Activated naive CD4-positive, alpha-beta T cell treated with anti-CD3 and anti-CD28 coated beads, Interleukin-2, amount 50 U/mL, for 24 hours (primary cell): Measurements from ENCODE around the gene SLX4IP.
"Not testable (repeated sequence)": the region's sequence is repeated elsewhere in the genome, so short reads cannot be mapped to it uniquely, and the experiment has no call there.

ENCODE experiments used
- H3K27ac Mint-ChIP-seq: one replicate; pipeline ENCODE4 v1.8.0; 2021; ENCODE audit warnings: mild to moderate bottlenecking, mixed read lengths
- H3K27me3 Mint-ChIP-seq: one replicate; pipeline ENCODE4 v1.8.0; 2021; ENCODE audit warnings: mixed read lengths
- H3K36me3 Mint-ChIP-seq: one replicate; pipeline ENCODE4 v1.8.0; 2021; ENCODE audit warnings: mixed read lengths
- H3K4me1 Mint-ChIP-seq: one replicate; pipeline ENCODE4 v1.8.0; 2021; ENCODE audit warnings: mixed read lengths
- H3K4me3 Mint-ChIP-seq: one replicate; pipeline ENCODE4 v1.8.0; 2021; ENCODE audit warnings: mild to moderate bottlenecking, mixed read lengths
- H3K9me3 Mint-ChIP-seq: one replicate; pipeline ENCODE4 v1.8.0; 2021; ENCODE audit warnings: mixed read lengths

The SLX4IP gene

DNA sequence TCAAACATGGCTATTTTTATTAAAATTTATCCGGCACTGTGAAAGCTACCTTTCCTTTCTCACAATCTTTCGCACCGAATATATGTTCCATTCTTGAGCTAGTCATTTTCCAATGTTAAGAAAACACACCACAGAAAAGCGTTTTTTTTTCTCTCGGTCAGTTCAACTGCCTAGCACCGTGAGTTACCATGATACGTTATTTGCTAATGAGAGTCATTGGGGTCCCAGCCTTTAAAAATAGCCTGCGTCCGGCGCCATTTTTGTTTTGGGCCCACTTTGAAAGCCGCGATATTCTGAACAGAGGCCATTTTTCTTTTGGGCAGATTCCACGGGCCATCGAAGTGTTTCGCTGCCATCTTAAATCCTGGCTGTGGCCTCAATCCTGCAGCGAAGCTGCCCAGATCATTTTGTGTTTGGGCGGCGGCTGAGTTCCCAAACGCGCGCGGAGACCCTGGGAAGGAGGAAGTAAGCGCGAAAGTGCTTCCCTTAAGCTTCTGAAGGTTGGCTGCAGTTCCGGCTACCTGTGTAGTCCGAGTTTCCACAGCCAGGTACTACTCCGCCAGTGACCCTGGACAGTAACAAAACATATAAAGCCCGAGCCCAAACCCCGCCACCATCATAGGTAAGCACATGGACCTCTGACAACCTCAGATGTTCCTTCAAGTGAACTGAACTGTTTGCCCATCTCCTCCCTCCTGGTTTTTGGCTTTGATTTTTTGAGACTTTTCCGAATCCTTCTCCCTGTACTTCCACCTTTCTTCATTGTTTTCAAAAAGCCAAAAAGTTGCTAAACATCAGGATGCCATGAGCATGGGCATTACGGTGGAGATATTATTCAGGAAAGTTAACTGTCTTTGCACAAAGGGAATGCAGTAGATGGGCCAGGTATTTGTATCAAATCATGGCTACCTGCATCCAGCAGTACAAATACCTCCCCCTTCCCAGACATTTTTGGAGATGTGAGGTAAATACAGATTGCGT is at the start of gene SLX4IP:
TSS of gene SLX4IP (plus strand) at position 474 of the 981 bp plus-strand sequence. CDS start 22,900 bp downstream, outside the sequence.
- Mint-ChIP-seq H3K4me3 (peak within 1 kb of the TSS; percentile 94), H3K36me3 (peaks cover 2% of the 10 kb centered on the region), H3K4me1 (peaks cover 42% of the 10 kb centered on the region), H3K27me3 (no peaks in the 10 kb centered on the region), H3K27ac (peak within 1 kb of the TSS; percentile 90), H3K9me3 (no peaks in the 10 kb centered on the region)

DNA sequence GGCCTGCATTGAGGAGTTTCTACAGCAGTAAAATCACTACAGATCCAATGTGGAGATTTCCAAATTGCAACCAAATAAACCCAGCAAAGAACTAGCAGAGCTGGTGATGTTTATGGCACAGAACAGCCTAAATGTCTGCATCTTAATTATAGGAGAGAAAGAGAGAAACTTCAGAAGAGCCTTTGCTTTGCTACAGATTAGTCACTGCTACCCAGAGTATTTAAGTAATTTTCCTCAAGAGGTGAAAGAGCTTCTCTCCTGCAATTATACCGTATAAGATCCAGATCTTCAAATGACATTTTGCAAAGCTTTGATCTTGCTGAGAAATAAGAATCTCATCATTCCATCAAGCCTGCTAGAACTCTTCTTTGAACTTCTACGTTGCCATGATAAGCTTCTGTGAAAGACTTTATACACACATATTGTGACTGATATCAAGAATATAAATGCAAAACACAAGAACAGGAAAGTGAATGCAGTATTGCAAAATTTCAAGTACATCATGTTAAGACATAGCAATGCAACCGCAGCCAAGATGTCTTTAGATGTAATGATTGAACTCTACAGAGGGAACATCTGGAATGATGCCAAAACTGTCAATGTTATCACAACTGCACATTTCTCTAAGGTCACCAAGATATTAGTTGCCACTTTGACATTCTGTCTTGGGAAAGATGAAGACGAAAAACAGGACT is 49.1 kb upstream of the SLX4IP start:
- H3K36me3 Mint-ChIP-seq = no peaks in the 10 kb centered on the region
- no peaks in the 10 kb centered on the region for H3K9me3 Mint-ChIP-seq
- H3K27ac Mint-ChIP-seq = no peak overlapping the region
- no peaks in the 10 kb centered on the region for H3K4me1 Mint-ChIP-seq
- H3K27me3 Mint-ChIP-seq = peaks cover 7% of the 10 kb centered on the region
- H3K4me3 Mint-ChIP-seq = no peak overlapping the region

DNA sequence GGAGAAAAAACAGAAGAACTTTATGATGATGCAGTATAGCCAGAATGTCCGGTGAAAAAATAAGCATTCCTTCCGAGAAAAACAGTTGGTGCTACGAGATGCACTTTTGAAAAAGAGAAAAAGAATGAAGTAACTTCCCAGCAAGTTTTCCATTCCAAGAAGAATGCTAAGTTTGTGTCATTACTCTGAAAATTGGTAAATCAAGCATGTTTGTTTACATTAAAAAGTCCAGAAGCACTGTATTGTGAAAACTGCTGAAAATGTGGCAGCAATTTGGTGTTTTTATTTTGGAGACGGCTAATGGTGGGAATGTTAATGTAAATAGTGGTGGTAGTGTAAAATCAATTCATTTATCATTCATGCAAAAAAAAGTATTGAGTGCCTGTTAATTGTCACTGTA is 47.4 kb upstream of the SLX4IP start:
- no peak overlapping the region for H3K27ac Mint-ChIP-seq
- H3K36me3 Mint-ChIP-seq = no peaks in the 10 kb centered on the region
- H3K4me3 Mint-ChIP-seq = no peak overlapping the region

DNA sequence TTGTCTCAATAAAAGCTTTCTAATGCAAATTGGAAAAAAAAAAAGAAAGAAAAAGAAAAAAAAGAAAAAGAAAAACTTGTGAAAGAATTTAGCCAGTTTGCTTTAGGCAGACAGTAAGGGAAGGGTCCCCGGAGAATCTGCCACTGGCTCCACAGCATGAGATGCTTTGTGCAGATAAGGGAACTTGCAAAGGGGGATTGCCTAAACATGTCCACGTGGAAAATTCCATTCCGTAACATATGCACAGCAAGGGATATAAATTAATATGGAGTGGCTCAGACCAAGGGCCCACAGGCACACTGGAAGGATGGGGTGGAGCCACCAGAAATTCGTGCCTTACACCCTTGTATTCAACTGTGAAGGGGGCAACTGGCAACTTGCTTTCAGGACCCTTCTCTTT is 46.5 kb upstream of the SLX4IP start:
- Mint-ChIP-seq H3K27ac (no peak overlapping the region), H3K9me3 (no peaks in the 10 kb centered on the region), H3K4me1 (no peaks in the 10 kb centered on the region), H3K36me3 (no peaks in the 10 kb centered on the region), H3K27me3 (peaks cover 5% of the 10 kb centered on the region), H3K4me3 (no peak overlapping the region)

More for the DNA sequence above, 47.4 kb upstream of the SLX4IP start:
- peaks cover 7% of the 10 kb centered on the region for H3K27me3 Mint-ChIP-seq
- no peaks in the 10 kb centered on the region for H3K9me3 Mint-ChIP-seq
- H3K4me1 Mint-ChIP-seq = no peaks in the 10 kb centered on the region

DNA sequence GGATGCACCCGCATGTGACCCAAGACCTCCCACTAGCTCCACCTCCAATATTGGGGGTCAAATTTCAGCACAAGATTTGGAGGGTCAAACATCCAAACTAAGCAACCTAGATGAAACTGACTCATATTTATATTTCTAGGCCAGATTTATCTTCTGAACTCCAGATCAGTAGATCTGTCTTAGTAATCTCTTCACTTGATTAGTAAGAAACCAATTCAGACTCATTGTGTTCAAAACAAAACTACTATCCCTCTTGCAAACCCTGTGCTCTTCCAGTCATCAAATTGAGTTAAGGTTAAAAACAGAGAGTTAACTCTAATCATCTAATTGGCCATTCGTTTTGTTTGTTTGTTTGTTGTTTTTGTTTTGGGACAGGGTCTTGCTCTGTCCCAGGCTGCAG is 44.4 kb upstream of the SLX4IP start:
- H3K27me3 Mint-ChIP-seq = peaks cover 5% of the 10 kb centered on the region
- H3K4me3 Mint-ChIP-seq = no peak overlapping the region
- no peaks in the 10 kb centered on the region for H3K4me1 Mint-ChIP-seq
- no peak overlapping the region for H3K27ac Mint-ChIP-seq
- no peaks in the 10 kb centered on the region for H3K9me3 Mint-ChIP-seq
- no peaks in the 10 kb centered on the region for H3K36me3 Mint-ChIP-seq

DNA sequence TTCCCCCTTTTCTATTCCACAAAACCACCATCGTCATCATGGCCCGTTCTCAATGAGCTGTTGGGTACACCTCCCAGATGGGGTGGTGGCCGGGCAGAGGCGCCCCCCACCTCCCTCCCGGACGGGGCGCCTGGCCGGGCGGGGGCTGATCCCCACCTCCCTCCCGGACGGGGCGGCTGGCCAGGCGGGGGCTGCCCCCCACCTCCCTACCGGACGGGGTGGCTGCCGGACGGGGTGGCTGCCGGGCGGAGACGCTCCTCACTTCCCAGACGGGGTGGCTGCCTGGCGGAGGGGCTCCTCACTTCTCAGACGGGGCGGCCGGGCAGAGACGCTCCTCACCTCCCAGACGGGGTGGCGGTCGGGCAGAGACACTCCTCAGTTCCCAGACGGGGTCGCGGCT is 40.4 kb upstream of the SLX4IP start:
- H3K4me3 Mint-ChIP-seq, H3K9me3 Mint-ChIP-seq, H3K4me1 Mint-ChIP-seq, H3K36me3 Mint-ChIP-seq, H3K27me3 Mint-ChIP-seq, H3K27ac Mint-ChIP-seq: not testable (repeated sequence)

DNA sequence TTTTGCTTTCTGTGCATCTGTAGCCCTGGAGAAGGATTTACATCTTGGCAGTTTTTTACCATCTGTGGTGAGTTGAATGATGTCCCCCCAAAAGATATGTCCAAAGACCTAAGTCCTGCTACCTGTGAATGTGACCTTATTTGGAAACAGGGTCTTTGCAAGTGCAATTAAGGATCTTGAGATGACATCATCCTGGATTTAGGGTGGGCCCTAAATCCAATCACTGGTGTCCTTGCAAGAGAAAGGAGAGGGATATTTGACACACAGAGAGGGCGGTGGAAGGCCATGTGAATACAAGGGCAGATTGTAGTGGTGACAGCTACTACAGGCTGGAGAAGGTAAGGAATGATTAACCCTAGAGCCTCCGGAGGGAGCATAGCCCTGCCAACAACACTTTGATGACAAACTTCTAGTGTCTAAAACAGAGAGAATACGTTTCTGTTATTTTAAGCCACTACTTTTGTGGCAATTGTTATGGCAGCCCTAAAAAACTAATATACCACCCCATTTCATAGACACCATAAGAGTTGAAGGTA is 36.2 kb upstream of the SLX4IP start:
- Mint-ChIP-seq H3K36me3 (no peaks in the 10 kb centered on the region), H3K9me3 (no peaks in the 10 kb centered on the region), H3K27ac (no peak overlapping the region), H3K4me1 (no peaks in the 10 kb centered on the region), H3K4me3 (no peak overlapping the region), H3K27me3 (no peaks in the 10 kb centered on the region)

DNA sequence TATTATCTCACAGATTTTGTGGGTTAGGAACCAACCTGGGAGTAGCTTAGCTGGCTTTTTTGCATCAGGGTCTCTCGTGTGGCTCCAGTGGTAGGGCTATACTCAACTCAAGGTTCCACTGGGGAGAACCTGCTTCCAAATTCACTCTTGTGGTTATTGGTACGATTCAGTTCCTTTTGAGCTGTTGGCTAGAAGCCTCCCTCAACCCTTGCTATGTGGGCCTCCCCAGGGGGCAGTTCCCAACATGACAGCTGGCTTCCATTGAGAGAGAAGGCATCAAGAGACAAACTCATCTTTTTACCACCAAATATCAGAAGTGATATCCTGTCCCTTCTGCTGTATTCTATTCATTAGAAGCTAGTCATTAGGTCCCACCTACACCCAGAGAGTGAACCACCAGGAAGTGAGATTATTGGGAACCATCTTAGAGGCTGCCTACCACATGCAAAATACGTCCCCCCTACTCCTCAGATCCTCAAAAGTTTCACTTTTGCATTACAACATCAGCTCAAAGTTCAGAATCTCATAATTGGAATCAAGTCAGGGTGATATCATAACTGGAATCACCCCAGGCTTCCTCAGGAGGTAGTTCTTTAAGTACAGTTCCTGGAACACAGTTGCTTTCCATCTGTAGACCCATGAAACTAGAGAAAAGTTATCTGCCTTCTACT is 32.0 kb upstream of the SLX4IP start:
- H3K4me3 Mint-ChIP-seq = no peak overlapping the region
- H3K36me3 Mint-ChIP-seq = peaks cover 4% of the 10 kb centered on the region
- H3K27me3 Mint-ChIP-seq = no peaks in the 10 kb centered on the region
- no peaks in the 10 kb centered on the region for H3K9me3 Mint-ChIP-seq
- H3K27ac Mint-ChIP-seq = no peak overlapping the region
- no peaks in the 10 kb centered on the region for H3K4me1 Mint-ChIP-seq

DNA sequence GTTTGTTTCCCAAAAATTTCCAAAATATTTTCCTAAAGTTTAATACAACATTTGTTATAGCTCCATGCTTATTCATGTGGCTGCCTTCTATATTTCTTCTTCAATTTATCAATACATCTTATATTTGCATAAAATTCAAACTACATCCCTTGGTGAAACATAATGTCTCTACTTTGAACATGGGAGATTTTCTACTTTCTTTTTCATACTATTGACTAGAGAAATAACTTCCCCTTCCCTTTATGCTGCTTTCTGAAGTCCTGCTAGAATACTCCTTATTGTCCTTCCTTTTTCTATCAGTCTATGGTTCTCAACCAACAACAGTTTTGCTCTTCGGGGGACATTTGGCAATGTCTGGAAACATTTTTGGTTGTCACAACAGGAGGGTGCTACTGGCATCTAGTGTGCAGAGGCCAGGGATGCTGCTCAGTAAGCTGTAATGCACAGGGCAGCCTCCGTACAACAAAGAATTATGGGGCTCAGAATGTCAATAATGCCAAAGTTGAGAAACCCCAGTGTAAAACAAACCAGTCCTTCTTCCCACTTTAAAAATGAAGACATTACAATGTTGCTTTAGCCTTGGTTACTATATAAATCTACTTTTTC is 31.0 kb upstream of the SLX4IP start:
- Mint-ChIP-seq H3K27me3 (no peaks in the 10 kb centered on the region), H3K27ac (no peak overlapping the region), H3K4me3 (no peak overlapping the region), H3K9me3 (no peaks in the 10 kb centered on the region), H3K4me1 (no peaks in the 10 kb centered on the region), H3K36me3 (peaks cover 4% of the 10 kb centered on the region)

DNA sequence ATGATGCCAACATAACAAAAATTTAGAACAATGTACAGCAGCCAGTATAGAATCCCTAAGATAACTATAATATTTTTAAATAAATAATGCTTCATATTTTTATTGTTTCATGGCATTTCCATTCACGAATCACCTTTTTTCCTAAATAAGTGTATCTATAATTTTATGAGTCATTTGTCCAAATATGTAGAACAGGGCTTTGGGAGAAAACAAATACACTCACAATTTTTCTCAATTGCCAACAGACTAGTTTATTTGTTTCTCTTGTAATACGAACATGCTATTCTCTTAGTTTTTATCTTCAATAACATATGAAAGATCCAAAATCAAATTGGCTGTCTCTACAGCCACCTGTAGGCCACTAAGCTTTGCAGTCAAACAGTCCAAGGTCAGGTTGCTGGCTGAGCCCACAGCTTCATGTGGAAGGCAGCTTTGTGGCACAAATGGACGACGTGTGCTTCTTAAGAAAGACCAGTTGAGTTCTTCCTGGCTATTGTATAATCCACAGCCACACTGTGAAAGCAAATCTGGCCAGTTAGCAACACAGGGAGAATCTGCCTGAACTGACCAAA is 30.1 kb upstream of the SLX4IP start:
- Mint-ChIP-seq H3K9me3 (no peaks in the 10 kb centered on the region), H3K4me1 (no peaks in the 10 kb centered on the region), H3K27ac (no peak overlapping the region), H3K36me3 (peaks cover 4% of the 10 kb centered on the region), H3K27me3 (no peaks in the 10 kb centered on the region), H3K4me3 (no peak overlapping the region)

DNA sequence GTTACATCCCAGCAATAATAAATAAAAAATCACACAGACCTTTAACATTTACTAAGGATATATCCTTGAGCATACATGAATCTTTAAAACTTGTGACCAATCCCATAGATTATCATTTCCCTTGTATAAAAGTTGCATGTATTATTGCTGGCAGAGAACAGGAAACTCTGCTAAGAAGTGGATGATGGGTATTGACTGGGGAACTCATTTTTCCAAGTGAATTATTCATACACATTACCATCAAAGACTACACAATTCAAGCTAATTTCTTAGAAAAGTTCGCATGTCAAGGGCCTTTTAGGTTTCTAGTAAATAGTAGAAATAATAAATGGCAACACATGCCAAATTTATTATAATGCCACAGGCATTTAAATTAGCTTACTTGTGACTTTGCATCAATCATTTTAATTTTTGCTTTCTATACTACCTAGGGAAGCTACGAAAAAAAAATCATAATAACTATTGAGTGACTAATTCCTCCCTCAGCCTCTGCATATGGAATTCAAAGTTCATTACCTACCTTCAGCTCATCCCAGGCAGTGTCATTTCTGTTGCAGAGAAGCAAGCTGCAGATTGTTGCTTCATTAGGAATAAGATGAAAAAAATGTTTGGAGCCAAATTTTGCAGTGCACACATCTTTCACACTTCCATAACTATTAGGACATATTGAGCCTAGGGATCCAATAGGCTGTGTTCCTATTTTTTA is 26.8 kb upstream of the SLX4IP start:
- Mint-ChIP-seq H3K4me1 (no peaks in the 10 kb centered on the region), H3K27me3 (no peaks in the 10 kb centered on the region), H3K9me3 (no peaks in the 10 kb centered on the region), H3K36me3 (peaks cover 7% of the 10 kb centered on the region), H3K27ac (no peak overlapping the region), H3K4me3 (no peak overlapping the region)

DNA sequence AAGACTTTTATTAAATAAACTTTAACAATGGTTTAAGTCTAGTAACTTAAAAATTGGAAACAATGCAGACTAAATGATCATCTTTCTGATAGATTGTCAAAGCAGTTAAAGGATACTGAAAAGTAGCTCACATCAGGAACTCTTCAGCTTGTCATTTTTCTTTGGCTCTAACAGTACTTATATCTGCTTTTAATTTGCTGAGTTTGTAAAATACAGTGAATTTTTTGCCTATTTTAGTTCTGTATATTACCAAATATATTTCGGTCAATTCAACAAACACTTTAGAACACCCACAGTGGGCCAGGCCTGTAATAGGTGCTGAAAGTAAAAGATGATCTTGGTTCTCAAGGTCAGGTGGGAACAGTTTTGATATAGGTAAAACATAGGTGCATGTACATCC is 23.4 kb upstream of the SLX4IP start:
- Mint-ChIP-seq H3K27me3 (no peaks in the 10 kb centered on the region), H3K4me1 (no peaks in the 10 kb centered on the region), H3K9me3 (no peaks in the 10 kb centered on the region), H3K4me3 (no peak overlapping the region), H3K36me3 (peaks cover 5% of the 10 kb centered on the region), H3K27ac (no peak overlapping the region)

DNA sequence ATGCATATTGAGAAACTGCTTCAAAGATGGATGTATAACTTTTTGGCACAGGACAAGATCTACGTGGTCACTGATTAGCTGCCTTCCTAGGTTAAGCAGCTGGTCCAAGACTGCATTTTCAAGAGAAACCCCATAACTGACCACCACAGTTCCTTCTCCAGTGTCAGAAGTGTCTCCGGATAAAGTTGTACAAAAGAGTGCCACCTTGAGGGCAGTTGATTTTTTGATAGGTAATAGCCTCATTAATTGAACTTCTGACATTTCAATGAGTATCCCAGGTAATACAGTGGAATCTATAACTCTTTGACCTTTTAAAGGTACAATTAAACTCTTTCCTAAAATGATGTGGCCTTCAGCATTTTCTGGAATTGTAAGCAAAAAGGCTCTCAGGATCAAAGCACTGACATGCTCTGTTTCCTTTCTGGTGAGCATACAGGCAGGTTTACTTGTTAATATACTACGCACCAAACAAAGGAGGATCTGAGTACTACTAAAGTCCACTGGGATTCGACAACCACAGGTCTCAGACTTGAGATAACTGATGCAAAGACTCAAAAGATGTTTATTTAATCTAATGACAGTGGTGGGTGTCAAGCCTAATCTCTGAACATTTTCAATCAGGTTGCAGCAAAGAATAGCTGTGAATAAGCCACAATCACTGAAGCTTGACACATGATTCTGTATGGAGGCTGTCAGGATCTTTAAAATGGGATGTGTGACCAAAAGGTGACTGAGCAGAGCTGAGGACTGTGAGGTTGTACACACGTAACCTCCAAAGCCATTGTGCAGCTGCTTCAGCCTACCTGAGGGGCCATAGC is 22.3 kb upstream of the SLX4IP start:
- no peak overlapping the region for H3K4me3 Mint-ChIP-seq
- peaks cover 4% of the 10 kb centered on the region for H3K4me1 Mint-ChIP-seq
- H3K27ac Mint-ChIP-seq = no peak overlapping the region
- no peaks in the 10 kb centered on the region for H3K9me3 Mint-ChIP-seq
- peaks cover 7% of the 10 kb centered on the region for H3K36me3 Mint-ChIP-seq
- no peaks in the 10 kb centered on the region for H3K27me3 Mint-ChIP-seq
